COR-L47 (cell line): ENCODE data around the gene KIF5A.
A peak's percentile ranks its signal among the peaks of the same experiment; 100 is the strongest.
"Not testable (repeated sequence)": the region's sequence is repeated elsewhere in the genome, so short reads cannot be mapped to it uniquely, and the experiment has no call there.

Experiments used
- DNase-seq: peaks from one replicate; lab custom pipeline; 2025; lab: John Stamatoyannopoulos, UW

Gene KIF5A

DNA sequence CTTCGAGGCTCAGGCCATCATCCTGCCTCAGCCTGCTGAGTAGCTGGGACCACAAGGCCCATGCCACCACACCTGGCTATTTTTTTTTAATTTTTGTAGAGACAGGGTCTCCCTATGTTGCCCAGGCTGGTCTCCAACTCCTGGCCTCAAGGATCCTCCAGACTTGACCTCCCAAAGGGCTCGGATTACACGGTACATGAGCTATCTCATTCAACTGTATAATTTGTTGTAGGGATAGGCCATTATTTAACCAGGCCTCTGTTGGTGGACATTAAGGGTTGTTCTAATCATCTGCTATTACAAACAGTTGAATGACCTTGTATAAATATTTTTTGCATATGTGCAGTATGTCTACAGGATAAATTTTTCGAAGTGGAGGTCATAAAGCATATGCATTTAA lies 9.0 kb downstream of the KIF5A start:
- DNase-seq = no peak

- DNase-seq = no peak
Observed at GRCh38 chr12:57560516-57560915, 10.7 kb downstream of the KIF5A start.

DNA sequence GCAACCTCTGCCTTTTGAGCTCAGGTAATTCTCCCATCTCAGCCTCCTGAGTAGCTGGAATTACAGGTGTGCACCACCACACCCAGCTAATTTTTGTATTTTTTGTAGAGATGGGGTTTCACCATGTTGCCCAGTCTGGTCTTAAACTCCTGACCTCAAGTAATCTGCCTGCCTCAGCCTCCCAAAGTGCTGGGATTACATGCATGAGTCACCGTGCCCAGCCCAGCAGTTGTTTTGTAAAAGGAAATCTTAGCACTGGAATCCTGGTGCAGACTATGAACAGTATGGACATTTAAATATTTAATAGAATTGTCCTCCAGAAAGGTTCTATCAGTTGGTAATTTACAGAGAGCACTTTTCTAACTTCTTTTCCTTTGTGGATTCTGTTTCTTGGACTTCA lies 11.3 kb downstream of the KIF5A start:
- DNase-seq = not testable (repeated sequence)

- no peak for DNase-seq
Observed at GRCh38 chr12:57563358-57563757, 13.5 kb downstream of the KIF5A start.

DNA sequence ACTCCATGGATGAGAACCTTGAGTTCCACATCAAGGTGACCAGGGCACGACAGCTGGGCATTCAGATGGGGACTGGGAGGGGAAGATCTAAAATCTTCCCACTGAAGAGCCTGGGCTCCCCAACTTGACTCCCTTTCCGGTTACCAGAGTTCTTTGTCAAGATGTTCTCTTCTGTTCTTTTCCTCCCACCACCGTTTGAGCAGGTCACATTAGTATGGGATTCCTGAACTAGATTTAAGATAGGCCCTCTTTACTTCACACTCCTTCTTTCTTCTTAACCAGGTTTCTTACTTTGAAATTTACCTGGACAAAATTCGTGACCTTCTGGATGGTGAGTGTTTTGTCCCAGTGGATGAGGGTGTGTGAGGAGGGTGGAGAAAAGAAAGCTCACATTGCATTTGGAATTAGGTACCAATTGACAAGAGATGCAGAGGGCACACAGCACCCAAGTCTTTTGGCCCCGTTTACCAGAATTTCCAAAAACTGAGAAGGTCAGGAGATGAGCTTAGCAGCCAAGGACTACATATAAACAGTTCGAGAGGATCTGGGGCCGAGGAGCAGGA lies 14.4 kb downstream of the KIF5A start:
- no peak for DNase-seq

GRCh38 chr12:57568838-57569237 lies 19.0 kb downstream of the KIF5A start:
- no peak for DNase-seq

DNA sequence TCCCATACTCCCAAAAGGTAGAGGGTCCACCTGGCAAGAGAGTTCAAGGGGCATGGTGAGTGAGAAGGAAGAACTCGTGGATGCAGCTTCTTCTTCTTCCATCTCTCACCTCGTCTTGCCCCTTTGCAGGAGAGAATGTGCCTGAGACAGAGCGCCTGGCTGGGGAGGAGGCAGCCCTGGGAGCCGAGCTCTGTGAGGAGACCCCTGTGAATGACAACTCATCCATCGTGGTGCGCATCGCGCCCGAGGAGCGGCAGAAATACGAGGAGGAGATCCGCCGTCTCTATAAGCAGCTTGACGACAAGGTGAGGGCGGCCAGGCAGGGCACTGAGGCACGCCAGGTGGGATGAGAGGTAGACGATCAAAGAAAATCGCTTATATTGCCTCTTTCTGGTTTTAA lies 20.0 kb downstream of the KIF5A start:
- no peak for DNase-seq

- DNase-seq = not testable (repeated sequence)
Observed at GRCh38 chr12:57570438-57570837, 20.6 kb downstream of the KIF5A start.

- DNase-seq = no peak
Observed at GRCh38 chr12:57571926-57572762, 22.3 kb downstream of the KIF5A start.

DNA sequence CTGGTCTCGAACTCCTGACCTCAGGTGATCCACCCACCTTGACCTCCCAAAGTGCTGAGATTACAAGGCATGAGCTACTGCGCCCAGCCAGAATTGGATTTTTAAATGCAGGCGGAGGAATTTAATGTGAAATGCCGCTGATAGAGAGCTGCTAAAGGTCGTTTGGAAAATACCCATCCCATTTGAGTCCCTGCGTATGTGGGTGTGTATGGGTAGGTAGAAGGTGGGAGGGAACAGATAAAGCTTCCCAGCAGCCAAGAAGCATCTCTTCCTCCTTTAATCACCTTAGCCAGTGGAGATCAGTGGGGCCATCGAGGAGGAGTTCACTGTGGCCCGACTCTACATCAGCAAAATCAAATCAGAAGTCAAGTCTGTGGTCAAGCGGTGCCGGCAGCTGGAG lies 25.0 kb downstream of the KIF5A start:
- DNase-seq = no peak

GRCh38 chr12:57575771-57576612 lies 26.1 kb downstream of the KIF5A start:
- no peak for DNase-seq

DNA sequence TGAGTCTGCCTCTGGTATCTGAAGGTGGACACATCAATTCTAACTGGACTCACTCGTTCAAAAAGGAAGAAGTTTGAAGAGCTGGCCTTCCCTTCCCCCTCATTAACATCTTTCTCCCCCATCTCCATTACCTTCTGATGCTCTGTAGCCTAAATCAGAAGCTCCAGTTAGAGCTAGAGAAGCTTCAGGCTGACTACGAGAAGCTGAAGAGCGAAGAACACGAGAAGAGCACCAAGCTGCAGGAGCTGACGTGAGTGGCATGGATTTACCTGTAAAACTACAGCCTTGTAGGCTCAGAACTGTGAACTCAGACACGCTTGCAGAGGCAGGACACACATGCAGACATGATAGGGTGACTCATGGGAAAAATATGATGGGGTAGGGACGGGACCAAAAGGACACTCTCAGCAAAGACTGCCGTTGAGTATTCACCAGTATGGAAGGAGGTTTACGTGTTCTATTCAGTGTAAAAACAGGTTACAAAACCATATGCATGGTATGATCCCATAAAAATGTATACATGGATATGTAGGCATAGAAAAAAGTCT lies 26.8 kb downstream of the KIF5A start:
- DNase-seq = no peak

DNA sequence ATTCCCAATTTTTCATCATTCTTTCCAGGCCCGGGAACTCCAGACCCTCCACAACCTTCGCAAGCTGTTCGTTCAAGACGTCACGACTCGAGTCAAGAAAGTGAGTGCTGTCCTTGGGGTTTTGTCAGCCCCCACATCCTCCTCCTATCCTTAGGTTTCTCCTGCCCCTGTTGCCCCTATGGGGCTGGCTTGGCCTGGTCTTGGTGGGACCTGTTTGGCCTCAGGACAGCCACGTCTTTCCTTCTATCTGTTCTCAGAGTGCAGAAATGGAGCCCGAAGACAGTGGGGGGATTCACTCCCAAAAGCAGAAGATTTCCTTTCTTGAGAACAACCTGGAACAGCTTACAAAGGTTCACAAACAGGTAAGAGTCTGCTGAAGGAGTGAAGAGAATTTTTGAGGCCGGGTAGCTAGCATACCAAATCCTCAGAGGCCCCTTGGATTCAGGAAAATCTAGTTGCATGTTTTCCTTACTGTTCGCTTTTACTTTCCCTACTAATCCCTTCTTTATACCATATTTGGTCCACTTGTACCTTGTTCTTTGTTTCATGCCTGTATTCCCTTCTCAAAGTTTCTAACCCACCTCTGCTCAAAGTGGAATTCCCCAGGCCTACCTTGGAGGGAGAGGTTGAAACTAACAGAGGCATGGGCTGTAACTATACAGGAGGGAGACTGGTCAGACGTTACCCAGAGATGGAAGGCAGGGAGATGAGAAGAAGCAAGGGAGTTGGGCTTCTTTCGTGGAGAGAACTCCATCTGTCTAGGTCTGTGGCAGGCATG lies 28.3 kb downstream of the KIF5A start:
- DNase-seq = no peak

GRCh38 chr12:57579011-57579410 lies 29.2 kb downstream of the KIF5A start:
- no peak for DNase-seq

- no peak for DNase-seq
Observed at GRCh38 chr12:57579677-57580465, 30.0 kb downstream of the KIF5A start.

- DNase-seq = no peak
Observed at GRCh38 chr12:57580466-57580795, 30.6 kb downstream of the KIF5A start.

DNA sequence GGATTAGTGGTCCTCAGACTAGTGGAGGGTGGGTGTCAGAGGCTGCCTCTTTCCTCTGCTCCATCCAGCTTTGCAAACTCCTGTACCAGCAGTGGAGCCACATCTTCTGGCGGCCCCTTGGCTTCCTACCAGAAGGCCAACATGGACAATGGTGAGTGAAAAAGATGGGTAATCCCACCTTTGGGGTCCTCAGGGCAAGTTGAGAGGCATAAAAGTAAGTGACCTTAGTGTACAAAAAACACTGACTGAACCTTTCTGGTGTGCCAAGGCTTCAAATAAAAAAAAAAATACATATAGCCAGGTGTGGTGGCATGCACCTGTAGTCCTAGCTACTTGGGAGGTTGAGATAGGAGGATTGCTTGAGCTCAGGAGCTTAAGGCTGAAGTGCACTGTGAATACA lies 32.0 kb downstream of the KIF5A start:
- DNase-seq = no peak

GRCh38 chr12:57582440-57582839 lies 32.6 kb downstream of the KIF5A start:
- no peak for DNase-seq

GRCh38 chr12:57583008-57583831 lies 33.4 kb downstream of the KIF5A start:
- peak; percentile 92 for DNase-seq

GRCh38 chr12:57584050-57584449 lies 34.2 kb downstream of the KIF5A start:
- DNase-seq = no peak
